ENCODE measurements around the gene EPB41L4A. TPM values are rescaled to one million over a fixed set of nuclear protein-coding genes. Genes with fewer than 3 reads are reported as not detected.

EPB41L4A gene
- total RNA-seq, 1 donor from 2014 or later: 37.7 TPM

DNA sequence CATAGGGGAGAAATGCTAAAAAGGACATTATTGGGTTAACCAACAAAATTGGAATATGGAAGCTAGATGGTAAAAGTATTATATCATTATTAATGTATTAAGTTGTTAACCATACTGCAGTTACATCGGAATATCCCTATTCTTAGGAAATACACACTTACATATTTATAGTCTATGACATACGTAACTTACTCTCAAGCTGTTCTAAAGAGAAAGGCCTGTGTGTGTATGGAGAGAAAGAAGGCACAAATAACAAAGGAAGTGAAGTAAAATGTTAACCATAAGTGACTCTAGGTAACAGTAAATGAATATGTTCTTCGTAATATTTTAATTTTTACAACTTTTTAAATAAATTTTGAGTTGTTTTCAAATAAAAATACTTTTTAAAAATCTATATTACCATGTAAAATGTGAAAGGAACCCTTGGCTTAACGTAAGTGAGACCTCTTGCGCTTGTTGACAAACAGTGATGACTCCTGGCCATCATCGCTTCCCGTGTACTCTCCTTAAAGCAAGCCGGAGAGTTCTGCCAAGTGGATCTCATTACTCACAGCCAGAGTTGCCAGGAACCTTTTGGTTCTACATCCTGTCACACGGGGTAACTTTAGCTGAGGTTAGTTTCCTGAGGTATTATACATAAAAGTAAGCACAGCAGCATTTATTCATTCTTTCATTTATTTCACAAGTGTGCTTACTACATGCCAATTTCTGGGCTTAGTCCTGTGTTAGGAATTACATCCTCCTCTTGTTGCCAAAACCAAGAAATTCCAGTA is 165.4 kb downstream of the EPB41L4A start:
- Mint-ChIP-seq H3K36me3 (ENCODE audit: insufficient read depth) (no peaks in the 10 kb centered on the region), H3K27me3 (no peaks in the 10 kb centered on the region), H3K4me1 (ENCODE audit: low read depth) (no peaks in the 10 kb centered on the region), H3K9me3 (ENCODE audit: low read depth) (no peaks in the 10 kb centered on the region), H3K27ac (no peak overlapping the region), H3K4me3 (ENCODE audit: low read depth) (no peak overlapping the region)
- no peak for DNase-seq (ENCODE audit: low spot score, unreplicated experiment)
- TF ChIP-seq CTCF (IDR thresholded peaks at IDR 0.05; ENCODE audit: unreplicated experiment): no peak

DNA sequence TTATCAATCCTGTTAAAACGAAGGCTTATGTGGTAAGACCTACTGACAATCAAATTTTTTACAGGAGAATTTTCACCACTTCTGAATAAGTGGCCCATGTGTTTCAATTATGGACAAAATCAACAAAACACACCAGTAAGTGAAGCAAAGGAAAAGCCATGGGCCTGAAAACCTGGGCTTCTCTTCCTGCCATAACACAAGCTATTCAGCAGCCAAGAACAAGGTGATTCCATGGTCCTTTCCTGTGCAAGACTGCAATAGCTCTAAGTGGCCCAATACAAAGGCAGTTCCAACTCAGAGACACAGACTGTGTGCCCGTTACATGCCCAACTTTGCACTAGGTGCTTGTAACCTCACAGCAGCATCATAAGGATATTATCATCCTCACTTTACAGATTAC is 168.5 kb downstream of the EPB41L4A start:
- DNase-seq (ENCODE audit: low spot score, unreplicated experiment): no peak
- no peaks in the 10 kb centered on the region for H3K9me3 Mint-ChIP-seq (ENCODE audit: low read depth)
- H3K27me3 Mint-ChIP-seq: no peaks in the 10 kb centered on the region
- H3K36me3 Mint-ChIP-seq (ENCODE audit: insufficient read depth): peaks cover 2% of the 10 kb centered on the region
- no peak overlapping the region for H3K4me3 Mint-ChIP-seq (ENCODE audit: low read depth)
- TF ChIP-seq CTCF (IDR thresholded peaks at IDR 0.05; ENCODE audit: unreplicated experiment): no peak
- no peaks in the 10 kb centered on the region for H3K4me1 Mint-ChIP-seq (ENCODE audit: low read depth)
- H3K27ac Mint-ChIP-seq: no peak overlapping the region

- no peaks in the 10 kb centered on the region for H3K9me3 Mint-ChIP-seq (ENCODE audit: low read depth)
- H3K27ac Mint-ChIP-seq: no peak overlapping the region
- DNase-seq (ENCODE audit: low spot score, unreplicated experiment): no peak
- TF ChIP-seq CTCF (IDR thresholded peaks at IDR 0.05; ENCODE audit: unreplicated experiment): no peak
- peaks cover 2% of the 10 kb centered on the region for H3K36me3 Mint-ChIP-seq (ENCODE audit: insufficient read depth)
- no peaks in the 10 kb centered on the region for H3K27me3 Mint-ChIP-seq
- H3K4me1 Mint-ChIP-seq (ENCODE audit: low read depth): no peaks in the 10 kb centered on the region
- H3K4me3 Mint-ChIP-seq (ENCODE audit: low read depth): no peak overlapping the region
These were observed 170.5 kb downstream of the EPB41L4A start for GRCh38 chr5:112248623-112249022.

DNA sequence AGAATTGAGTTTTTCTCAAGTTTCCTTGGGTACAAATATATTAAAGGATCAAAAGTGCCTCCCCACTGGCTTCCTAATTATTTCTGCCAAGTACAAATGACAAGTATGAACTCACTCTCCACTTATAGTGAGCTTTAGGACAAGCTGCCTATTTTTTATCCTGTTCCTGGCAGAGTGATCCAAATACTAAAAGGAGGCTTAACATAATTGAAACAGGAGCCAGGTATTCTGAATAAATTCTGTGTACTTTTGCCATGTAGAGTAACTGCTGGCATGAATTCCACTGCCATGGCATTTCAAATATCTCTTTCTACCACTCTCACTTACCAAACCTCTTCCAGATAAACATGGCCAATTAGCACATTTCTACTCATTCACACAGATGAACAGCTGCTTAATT is 171.1 kb downstream of the EPB41L4A start:
- no peak overlapping the region for H3K27ac Mint-ChIP-seq
- H3K4me1 Mint-ChIP-seq (ENCODE audit: low read depth): no peaks in the 10 kb centered on the region
- no peak overlapping the region for H3K4me3 Mint-ChIP-seq (ENCODE audit: low read depth)
- no peaks in the 10 kb centered on the region for H3K9me3 Mint-ChIP-seq (ENCODE audit: low read depth)
- H3K36me3 Mint-ChIP-seq (ENCODE audit: insufficient read depth): peaks cover 2% of the 10 kb centered on the region
- no peak for TF ChIP-seq CTCF (IDR thresholded peaks at IDR 0.05; ENCODE audit: unreplicated experiment)
- no peaks in the 10 kb centered on the region for H3K27me3 Mint-ChIP-seq
- no peak for DNase-seq (ENCODE audit: low spot score, unreplicated experiment)

DNA sequence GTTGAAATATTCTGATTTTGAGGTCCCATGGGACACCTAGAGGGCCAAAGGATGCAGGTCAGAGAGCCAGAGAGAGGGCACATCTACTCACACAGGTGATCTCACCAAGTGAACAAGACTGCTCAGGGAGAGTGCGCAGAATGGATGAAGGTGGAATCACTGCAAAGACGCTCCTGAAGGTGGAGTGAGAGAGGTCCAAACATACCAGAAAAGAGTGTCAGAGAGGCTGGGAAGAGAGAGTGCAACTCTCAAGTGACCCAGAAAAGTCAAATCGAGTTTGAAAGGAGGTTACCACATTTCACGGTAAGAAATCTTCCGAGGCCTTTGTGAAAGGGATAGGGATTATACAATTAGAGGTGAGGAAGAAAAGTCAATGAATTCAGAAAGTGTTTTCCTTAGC is 173.4 kb downstream of the EPB41L4A start:
- Mint-ChIP-seq H3K27ac (no peak overlapping the region), H3K27me3 (no peaks in the 10 kb centered on the region), H3K4me3 (ENCODE audit: low read depth) (no peak overlapping the region), H3K36me3 (ENCODE audit: insufficient read depth) (peaks cover 2% of the 10 kb centered on the region), H3K4me1 (ENCODE audit: low read depth) (no peaks in the 10 kb centered on the region), H3K9me3 (ENCODE audit: low read depth) (no peaks in the 10 kb centered on the region)
- no peak for DNase-seq (ENCODE audit: low spot score, unreplicated experiment)
- TF ChIP-seq CTCF (IDR thresholded peaks at IDR 0.05; ENCODE audit: unreplicated experiment): no peak

Measured in progenitor cell of endocrine pancreas (in vitro differentiated cells).